LHCN-M2 (cell line): ENCODE measurements around the gene DPF3. TPM values are rescaled to one million over a fixed set of nuclear protein-coding genes. Genes with fewer than 3 reads are reported as not detected.
A peak's percentile ranks its signal among the peaks of the same experiment; 100 is the strongest.

Experiments used
- DNase-seq: peaks from one replicate; pipeline ENCODE4 v3.0.0-alpha.2; 2012; ENCODE audit warnings: low read depth
- total RNA-seq: library from RNA; depleted of rRNA; stranded (reverse); fragments of >200 nt; gene quantifications from 2 replicates; pipeline ENCODE4 v1.2.3, GENCODE V29; 2014

DPF3 gene
- total RNA-seq, 1 experiment from 2014 or later: 9.5 TPM

DNA sequence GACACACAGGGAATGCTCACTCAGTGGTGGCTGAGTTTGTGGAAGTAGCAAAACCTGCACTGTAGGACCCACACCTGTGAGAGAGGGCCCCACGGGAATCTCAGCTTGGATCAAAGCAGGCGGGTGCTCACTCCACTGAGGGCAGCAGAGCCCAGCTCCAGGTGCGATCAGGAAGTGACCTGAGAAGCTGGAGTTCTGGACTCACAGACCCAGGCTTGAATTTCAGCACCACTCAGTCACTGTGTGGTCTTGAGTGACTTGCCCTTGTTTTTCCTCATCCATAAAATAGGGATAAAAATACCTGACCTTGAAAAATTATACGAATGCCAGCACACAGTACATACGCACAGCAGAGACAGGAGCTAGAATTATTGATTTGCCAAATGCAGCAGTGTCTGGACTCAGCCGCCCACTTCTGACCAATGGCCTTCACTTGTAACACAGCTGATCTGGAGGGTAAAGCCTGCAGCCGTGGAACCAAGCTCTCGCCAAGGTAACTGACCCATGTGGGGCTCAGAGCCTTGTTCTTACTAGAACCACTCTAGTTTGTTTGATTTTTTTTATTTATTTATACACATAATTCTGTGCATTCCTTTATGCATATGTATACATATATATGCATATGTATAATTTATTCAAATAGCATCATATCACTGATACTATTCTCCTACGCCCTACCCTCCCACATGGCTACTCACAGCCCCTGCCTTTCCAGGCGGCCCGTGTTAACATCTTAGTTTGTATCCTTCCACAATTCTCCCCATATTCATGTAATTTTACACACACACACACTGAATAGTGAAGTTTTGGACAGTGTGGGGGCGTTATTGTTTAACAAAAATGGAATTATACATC is 53.9 kb downstream of the DPF3 start:
- DNase-seq: no peak

- no peak for DNase-seq
These were observed 54.5 kb downstream of the DPF3 start for GRCh38 chr14:72839351-72839750.

GRCh38 chr14:72836085-72836484 is 57.8 kb downstream of the DPF3 start:
- DNase-seq: no peak

DNA sequence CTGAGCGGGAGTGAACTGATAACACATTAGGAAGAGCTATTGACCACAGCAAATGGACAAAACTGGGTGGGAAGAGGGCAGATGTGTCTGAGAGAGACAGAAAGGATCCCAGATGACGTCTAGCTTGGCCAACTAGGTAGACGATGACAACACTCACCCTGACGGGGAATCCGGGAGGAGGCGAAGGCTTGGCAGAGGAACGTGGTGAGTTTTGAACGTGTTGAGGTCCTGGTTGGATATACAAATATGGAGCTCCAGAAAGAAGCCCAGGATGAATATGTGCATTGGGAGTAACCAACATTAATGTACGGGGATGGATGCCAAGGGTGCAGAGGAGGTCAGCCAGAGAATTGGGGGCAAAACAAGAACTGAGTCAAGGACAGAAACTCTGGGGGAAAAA is 60.7 kb downstream of the DPF3 start:
- DNase-seq: no peak

DNA sequence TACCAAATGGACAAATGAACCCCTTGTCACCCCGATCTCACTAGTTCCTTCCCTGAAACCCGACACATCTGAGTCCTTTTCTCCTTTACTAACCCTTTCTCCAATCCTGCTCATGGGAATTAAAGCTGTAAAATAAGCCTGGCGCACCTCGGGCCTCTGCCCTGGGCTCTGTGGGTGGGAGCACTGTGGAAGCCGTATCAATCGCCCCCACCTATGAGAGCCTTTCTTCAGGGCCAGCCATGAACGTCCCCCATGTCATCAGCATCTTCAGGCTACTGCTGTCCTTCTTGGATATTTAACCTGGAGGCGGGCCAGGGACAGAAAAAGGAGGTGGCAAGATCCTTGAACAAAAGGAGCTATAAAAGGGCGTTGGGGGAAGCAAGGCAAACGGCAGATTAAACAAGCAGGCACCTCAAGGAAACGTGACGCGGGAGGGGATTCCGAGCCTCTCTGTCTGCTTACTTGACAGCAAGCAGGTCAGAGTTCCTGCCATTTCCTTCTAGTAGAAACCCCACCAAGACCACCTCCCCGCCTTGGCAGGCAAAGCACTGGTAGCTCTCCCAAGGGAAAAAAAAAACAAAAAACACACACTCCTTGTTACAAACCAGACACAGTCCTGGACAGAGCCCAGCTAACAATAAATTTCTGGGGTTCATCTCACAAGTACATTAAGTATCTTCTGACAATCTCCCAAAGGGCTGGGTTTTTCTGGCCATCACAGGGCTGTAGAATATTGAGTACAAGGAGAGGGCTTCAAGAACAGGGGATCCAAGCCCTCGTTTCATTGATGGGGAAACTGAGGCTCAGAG is 62.9 kb downstream of the DPF3 start:
- no peak for DNase-seq

GRCh38 chr14:72830356-72830755 is 63.5 kb downstream of the DPF3 start:
- DNase-seq: no peak

DNA sequence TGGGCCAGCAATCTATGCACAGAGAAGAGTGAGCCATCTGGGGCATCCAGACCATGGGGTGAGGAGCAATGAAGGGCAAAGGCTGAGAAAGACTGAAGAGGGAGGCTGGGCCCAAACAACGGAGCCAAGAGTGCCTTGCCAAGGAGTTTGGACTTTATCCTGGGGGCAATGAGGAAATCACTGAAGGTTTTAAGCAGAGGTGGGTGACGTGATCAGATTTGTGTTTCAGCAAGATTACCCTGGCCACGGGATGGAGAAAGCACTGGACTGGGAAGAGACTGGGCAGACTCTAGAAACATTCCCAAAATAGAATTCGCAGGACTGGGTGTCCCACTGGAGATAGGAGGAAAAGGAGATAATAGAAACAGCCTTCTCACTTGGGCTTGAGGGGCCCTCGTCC is 65.3 kb downstream of the DPF3 start:
- no peak for DNase-seq

DNA sequence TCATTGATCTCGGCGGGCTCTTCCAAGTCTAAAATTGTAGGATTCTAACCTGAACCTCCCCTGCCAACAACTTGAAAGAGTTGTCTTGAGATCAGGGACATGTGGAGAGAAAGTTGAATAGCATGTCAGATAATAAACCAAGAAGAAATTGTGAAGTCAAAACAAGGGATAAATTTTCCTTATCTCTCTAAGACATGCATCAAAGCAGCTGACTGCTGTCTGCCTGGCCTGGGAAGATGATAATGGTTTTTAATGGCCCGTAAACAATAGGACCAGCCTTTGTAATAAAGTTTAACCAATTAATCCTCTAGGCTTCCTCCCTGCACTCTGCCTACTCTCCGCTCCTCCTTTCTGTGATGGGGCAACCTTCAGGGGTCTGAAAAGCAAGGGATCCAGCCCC is 67.9 kb downstream of the DPF3 start:
- DNase-seq: no peak

GRCh38 chr14:72825486-72825885 is 68.4 kb downstream of the DPF3 start:
- DNase-seq: no peak

DNA sequence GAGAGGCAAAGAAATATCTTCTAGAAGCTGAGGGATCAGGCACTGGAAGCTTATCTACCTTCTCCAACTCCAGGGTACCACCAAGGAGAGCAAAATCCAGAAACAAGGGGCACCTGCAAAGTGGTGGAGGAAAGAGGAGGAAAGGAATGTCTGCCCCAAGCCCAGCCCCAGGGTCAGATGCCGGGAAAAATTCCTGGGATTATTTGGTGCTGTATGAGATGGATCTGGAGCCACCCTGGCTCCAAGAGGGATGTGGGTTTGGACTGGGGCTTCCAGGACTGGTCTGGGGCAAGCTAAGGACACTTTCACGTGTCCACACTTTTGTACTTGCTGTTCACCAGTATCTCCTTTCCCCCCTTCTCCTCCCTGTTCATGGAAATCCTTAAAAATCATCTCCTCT is 69.8 kb downstream of the DPF3 start:
- no peak for DNase-seq

GRCh38 chr14:72822946-72823611 is 70.8 kb downstream of the DPF3 start:
- DNase-seq: no peak

- no peak for DNase-seq
These were observed 74.9 kb downstream of the DPF3 start for GRCh38 chr14:72818998-72819397.

- no peak for DNase-seq
These were observed 77.6 kb downstream of the DPF3 start for GRCh38 chr14:72816287-72816686.

DNA sequence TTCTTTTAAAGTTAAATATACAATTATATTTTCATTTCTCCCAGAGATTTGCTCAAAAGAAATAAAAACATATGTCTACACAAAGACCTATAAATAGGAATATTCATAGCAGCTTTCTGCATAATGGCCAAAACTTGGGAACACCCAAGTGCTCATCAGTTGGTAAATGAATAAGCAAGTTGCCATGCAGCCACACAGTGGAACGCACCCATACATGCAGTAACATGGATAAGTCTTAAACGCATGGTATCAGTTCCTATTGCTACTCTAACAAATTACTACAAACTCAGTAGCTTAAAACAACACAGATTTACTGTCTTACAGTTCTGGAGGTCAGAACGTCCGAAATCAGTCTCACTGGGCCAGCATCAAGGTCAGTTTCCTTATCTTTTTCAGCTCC is 78.5 kb downstream of the DPF3 start:
- no peak for DNase-seq

DNA sequence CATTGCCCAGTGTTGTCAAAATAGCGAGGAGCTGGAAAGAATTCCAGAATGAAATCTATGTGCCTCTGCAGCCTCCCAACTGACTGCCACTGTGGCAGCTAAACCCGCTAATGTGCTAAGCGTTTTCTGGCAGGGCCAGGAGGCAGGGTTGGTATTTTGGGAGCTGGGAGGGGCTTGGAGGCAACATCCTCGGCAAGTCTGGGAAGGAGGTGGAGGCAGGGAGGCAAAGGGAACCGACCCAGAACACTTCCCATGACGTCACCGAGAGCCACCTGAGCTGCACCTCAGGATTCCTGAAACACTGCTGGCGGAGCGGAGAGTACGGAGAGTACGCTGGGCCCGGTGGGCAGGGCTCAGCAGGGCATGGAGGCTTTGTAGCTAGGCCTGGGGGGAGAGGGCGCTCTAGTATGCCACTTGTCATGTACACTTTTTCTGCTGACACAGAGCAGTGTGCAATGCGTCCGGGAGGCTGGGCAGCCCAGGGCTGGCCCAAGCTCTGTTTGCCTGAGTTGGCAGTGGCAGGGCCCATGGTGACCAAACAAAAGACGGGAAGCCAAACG is 81.5 kb downstream of the DPF3 start:
- DNase-seq: no peak

DNA sequence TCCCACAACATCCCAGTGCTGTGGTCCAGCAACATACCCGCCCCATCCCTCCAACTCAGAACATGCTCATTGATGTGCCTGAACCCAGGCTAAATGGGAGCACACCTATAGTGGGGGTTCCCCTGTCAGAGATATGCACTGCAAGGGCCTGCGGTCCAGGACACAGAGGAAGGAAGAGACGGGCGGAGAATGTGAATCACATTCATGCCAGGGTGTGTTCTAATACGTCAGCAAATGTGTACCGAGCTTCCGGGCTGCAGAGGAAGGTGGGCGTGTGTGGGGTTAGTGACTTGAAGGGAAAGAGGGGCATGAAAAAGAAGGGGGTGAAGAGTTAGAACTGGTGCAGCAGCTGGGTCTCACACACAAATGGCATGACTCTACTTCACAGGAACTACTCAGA is 83.7 kb downstream of the DPF3 start:
- DNase-seq: no peak

DNA sequence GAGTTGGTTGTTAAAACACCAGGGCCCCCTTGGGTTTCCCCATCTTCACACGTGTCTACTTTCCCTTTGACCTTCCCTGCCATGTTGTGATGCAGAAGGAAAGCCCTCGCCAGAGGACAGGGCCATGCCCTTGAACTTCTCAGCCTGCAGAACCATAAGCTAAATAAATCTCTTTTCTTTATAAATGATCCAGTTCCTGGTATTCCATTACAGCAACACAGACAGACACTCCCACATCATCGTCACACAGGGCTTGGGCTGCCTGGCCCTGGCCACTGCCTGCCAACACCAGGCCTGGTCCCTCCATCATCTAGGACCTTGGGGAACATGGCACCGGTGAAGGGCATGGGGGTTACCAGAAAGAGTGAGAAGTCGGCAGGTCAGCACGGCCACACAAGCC is 84.8 kb downstream of the DPF3 start:
- no peak for DNase-seq

- DNase-seq: no peak
These were observed 85.3 kb downstream of the DPF3 start for GRCh38 chr14:72808564-72808963.

- DNase-seq: no peak
These were observed 91.3 kb downstream of the DPF3 start for GRCh38 chr14:72802588-72802946.

DNA sequence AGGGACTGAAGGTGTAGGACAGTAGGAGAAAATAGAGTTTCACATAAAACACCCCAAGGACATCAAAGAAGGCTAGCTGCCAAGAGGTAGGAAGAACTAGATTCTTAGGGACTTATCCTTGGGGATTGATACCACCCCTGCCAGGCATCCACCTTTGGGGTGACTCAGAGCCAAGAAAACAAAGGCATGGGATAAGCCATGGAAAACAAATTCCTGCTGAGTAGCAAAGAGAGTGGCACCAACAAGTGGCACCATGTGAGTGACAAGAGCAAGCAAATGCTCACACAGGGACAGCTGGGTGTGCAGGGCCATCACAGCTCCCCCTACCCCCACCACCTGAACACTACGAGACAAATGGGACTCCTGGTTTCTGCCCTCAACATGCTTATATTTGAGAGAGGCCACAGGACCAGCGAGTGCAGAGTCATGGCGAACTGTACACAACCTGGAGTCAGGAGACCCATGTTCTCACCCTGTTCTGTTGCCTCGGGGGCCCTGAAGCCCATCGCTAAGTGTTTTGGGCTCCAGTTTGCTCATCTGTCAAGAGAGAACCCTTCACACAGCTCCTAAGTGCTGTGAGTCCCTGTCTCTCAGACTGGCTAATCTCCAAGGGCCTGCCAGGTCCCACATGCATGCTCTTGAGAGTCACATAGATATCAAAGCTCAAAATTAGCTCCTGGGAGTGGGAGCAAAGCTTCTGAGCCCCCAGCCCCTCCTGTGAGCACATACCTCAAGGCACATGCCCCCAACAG is 91.9 kb downstream of the DPF3 start:
- peak; percentile 79 for DNase-seq

GRCh38 chr14:72801381-72801812 is 92.5 kb downstream of the DPF3 start:
- peak; percentile 97 for DNase-seq
